ENCODE results near the gene AADAT. TPM values are rescaled to one million over a fixed set of nuclear protein-coding genes. Genes with fewer than 3 reads are reported as not detected.

Gene AADAT
- total and polyA plus RNA-seq, 2 of the 8 experiments (the other 6 are each of a cell fraction or from before 2014, with no cell fraction given): 6.1 to 7.7 TPM

GRCh38 chr4:170027181-170027829 is 62.5 kb downstream of the AADAT start (continued):
- no peak for TF ChIP-seq SAP30 (IDR thresholded peaks at IDR 0.05; ENCODE audit: insufficient read depth, insufficient replicate concordance, low read length)
- TF ChIP-seq CHD7 (IDR thresholded peaks at IDR 0.05; ENCODE audit: insufficient replicate concordance, low read length): no peak
- peak; percentile 99 for TF ChIP-seq MAX (IDR thresholded peaks at IDR 0.05)
- TF ChIP-seq ZNF274 (IDR thresholded peaks at IDR 0.05; ENCODE audit: borderline replicate concordance, extremely low read depth, low read length): no peak
- no peak for TF ChIP-seq POLR2AphosphoS5 (IDR thresholded peaks at IDR 0.05; ENCODE audit: low read depth, low read length)

All from H1 (cell line).